Measurements from ENCODE around the gene ARTN. TPM values are rescaled to one million over a fixed set of nuclear protein-coding genes. Genes with fewer than 3 reads are reported as not detected.

Gene ARTN
- total RNA-seq, 1 donor, result not detected

GRCh38 chr1:43986712-43987111, 53.1 kb downstream of the ARTN start:
- H3K9me3 ChIP-seq (ENCODE audit: low read depth, low read length), result no peaks in the 10 kb centered on the region
- peak overlapping the region; percentile 19 for H3K27ac ChIP-seq (ENCODE audit: low read depth, low read length)

More at GRCh38 chr1:43986712-43987111, 53.1 kb downstream of the ARTN start:
- H3K4me2 ChIP-seq (ENCODE audit: insufficient read depth, low read length), result no peak overlapping the region
- peaks cover 29% of the 10 kb centered on the region for H3K36me3 ChIP-seq (ENCODE audit: insufficient read depth, low read length)
- H3K4me1 ChIP-seq (ENCODE audit: insufficient read depth, low read length), result peaks cover 11% of the 10 kb centered on the region
- H3K79me2 ChIP-seq (ENCODE audit: insufficient read depth, low read length), result peaks cover 18% of the 10 kb centered on the region
- no peak overlapping the region for H3K4me3 ChIP-seq (ENCODE audit: insufficient read depth, low read length)
- H2AFZ ChIP-seq (ENCODE audit: low read length), result no peak overlapping the region
- DNase-seq (ENCODE audit: insufficient read length, low spot score, missing footprints), result peak; percentile 85
- no peaks in the 10 kb centered on the region for H3K27me3 ChIP-seq (ENCODE audit: insufficient read depth, low read length)
- TF ChIP-seq CTCF (IDR thresholded peaks at IDR 0.05; ENCODE audit: extremely low read depth, low read depth, low read length), result no peak
- peaks cover 24% of the 10 kb centered on the region for H4K20me1 ChIP-seq (ENCODE audit: insufficient read depth, low read length)

Other genes with a start within 250 kb of the ARTN start
- gene ST3GAL3, start 226.3 kb upstream of the ARTN start, total RNA-seq, result 18.0 and 18.5 TPM in 2 replicates
- gene IPO13, start 13.1 kb downstream of the ARTN start, total RNA-seq, result 18.6 and 20.6 TPM in 2 replicates
- gene DPH2, start 36.2 kb downstream of the ARTN start, total RNA-seq, result 10.3 and 15.6 TPM in 2 replicates
- gene ATP6V0B, start 41.2 kb downstream of the ARTN start, total RNA-seq, result 81.9 and 89.4 TPM in 2 replicates
- 95.5 and 99.5 TPM in 2 replicates for gene B4GALT2, start 45.4 kb downstream of the ARTN start, total RNA-seq
- 2.4 and 2.9 TPM in 2 replicates for gene CCDC24, start 57.8 kb downstream of the ARTN start, total RNA-seq
- gene SLC6A9, start 97.7 kb downstream of the ARTN start, total RNA-seq, result 18.5 and 19.4 TPM in 2 replicates
- 0.36 and 0.59 TPM in 2 replicates for gene KLF17, start 185.0 kb downstream of the ARTN start, total RNA-seq
- gene KLF18, start 207.8 kb downstream of the ARTN start, total RNA-seq, result not detected in 2 replicates